GM12875 (cell line): ENCODE data around the gene SMIM26.
A peak's percentile ranks its signal among the peaks of the same experiment; 100 is the strongest.
"Not testable (repeated sequence)": the region's sequence is repeated elsewhere in the genome, so short reads cannot be mapped to it uniquely, and the experiment has no call there.

Source experiments
- H3K4me3 ChIP-seq: one replicate; pipeline ENCODE4 v1.5.1; 2011; ENCODE audit warnings: low read depth, low read length, control low read depth
- TF ChIP-seq, protein P1 (sequence below): IDR thresholded peaks from 2 replicates; pipeline ENCODE4 v1.5.1; 2011; ENCODE audit warnings: low read depth, mild to moderate bottlenecking, control low read depth, inconsistent platforms, low read length, moderate library complexity, borderline replicate concordance; ENCODE audit not compliant: insufficient read depth

Gene SMIM26, protein sequence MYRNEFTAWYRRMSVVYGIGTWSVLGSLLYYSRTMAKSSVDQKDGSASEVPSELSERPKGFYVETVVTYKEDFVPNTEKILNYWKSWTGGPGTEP

DNA sequence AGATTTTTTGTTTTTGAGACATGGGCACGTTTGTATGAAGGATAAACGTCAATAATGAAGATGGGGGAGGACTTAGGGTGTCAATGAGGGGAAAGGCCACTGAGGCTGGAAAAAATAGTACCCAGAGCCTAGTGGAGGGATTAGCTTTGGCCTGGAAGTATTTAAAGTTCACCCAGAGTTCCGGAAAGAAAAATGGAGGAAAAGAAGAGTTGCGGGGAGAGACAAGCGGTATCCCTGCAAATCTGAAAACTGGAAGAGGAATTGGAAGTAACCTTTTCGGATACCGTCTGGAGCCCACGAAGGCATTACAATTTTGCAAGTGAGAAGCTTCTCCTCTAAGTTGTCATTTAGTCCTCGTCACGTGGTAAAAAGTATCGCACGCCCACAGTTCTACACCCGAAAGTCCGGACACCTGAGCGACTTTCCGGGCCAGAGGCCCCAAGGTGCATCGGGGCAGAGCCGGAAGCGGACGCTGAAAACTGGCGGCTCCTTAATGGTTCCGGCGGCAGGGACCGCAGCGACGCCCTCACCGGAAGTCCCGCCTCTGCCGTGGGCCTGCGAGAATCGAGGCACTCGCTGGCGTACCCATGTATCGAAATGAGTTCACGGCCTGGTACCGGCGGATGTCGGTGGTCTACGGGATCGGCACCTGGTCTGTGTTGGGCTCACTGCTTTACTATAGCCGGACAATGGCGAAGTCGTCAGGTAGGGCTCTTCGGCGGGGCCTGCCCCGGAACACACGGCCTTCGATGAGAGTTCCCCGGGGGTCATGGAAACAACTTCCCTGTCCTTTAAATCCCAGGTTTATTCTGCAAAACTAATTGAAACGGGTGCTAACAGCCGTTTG, at the start of gene SMIM26:
Gene SMIM26, plus strand, starts transcription at position 541 of the 847 bp plus-strand sequence. Its CDS starts 47 bp downstream, at position 588.
- H3K4me3 ChIP-seq: peak within 1 kb of the TSS; percentile 49

DNA sequence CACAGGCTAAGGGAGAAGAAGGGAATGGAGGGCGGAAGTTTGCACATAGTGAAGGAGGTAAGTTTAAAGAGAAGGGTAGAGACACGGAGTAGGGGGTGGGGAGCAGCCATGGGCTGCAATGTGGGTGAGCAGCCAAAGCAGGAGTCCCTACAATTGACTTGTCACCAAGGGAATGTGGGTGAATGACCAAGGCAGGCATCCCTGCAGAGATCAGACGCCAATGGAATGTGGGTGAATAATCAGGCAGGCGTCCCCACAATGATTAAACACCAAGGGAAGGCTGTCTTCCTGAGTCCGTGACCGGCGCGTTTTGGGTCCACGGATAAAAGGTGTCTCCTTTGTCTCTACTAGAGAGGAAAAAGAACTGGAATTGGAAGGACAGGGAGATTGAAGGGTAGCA, 45.2 kb upstream of the SMIM26 start:
- not testable (repeated sequence) for H3K4me3 ChIP-seq

More for the DNA sequence above, at the start of gene SMIM26:
- TF ChIP-seq, protein P1, sequence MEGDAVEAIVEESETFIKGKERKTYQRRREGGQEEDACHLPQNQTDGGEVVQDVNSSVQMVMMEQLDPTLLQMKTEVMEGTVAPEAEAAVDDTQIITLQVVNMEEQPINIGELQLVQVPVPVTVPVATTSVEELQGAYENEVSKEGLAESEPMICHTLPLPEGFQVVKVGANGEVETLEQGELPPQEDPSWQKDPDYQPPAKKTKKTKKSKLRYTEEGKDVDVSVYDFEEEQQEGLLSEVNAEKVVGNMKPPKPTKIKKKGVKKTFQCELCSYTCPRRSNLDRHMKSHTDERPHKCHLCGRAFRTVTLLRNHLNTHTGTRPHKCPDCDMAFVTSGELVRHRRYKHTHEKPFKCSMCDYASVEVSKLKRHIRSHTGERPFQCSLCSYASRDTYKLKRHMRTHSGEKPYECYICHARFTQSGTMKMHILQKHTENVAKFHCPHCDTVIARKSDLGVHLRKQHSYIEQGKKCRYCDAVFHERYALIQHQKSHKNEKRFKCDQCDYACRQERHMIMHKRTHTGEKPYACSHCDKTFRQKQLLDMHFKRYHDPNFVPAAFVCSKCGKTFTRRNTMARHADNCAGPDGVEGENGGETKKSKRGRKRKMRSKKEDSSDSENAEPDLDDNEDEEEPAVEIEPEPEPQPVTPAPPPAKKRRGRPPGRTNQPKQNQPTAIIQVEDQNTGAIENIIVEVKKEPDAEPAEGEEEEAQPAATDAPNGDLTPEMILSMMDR: no peak

DNA sequence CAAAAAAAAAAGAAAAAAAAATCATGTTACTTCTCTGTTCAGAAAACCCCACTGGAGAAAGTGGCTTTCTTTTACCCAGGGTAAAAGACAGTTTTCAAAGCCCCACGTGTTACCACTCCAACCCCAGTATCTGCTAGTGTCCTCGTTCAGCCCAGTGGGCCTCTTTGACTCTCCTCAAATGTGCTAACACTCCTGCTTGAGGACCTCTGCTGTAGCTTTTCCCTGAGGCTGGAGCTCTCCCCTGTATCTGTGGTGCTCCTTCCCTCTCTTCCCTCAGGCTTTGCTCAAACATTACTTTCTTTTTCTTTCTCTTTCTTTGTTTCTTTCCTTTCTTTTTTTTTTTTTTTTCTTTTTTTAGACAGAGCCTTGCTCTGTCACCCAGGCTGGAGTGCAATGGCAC, 44.2 kb upstream of the SMIM26 start:
- TF ChIP-seq, protein P1: no peak
- H3K4me3 ChIP-seq: no peak overlapping the region

DNA sequence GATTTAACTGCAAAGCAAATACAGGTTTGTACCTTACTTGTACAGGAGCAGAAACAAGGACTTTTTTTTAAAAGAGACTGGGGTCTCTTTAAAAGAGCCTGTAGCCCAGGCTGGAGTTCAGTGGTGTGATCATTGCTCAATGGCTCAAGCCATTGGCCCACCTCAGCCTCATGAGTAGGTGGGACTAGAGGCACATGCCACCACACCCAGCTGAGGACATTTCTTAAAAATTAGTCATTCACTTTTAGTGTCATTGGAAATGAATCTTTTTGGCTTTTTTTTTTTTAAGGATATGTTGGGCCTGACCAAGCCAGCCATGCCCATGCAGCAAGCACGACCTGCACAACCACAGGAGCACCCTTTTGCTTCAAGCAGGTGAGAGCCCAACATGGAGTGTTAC, 42.6 kb upstream of the SMIM26 start:
- H3K4me3 ChIP-seq: no peak overlapping the region
- TF ChIP-seq, protein P1: no peak

DNA sequence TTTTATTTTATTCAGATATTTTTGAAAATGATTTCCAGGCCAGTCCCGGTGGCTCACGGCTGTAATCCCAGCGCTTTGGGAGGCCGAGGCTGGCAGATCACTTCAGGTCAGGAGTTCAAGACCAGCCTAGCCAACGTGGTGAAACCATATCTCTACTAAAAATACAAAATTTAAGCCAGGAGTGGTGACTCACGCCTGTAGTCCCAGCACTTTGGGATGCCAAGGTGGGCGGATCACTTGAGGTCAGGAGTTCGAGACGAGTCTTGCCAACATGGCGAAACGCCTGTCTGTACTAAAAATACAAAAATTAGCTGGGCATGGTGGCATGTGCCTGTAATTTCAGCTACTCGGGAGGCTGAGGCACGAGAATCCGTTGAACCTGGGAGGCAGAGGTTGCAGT, 40.5 kb upstream of the SMIM26 start:
- H3K4me3 ChIP-seq: not testable (repeated sequence)

DNA sequence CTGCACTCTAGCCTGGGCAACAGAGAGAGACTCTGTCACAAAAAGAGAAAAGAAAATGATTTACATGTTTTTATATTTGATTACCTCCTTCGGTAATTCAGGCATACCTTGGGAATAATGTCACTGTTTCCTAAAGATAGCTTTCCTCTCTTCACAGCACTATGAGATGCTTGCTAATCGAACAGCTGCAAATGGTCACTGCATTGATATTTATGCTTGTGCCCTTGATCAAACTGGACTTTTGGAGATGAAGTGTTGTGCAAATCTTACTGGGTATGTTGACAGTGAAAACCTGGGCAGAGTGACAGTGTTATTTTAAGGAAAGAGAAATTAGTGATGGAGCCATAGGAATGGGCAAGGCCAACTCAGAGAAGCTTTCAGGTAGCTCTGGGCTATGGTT, 39.9 kb upstream of the SMIM26 start:
- TF ChIP-seq, protein P1: no peak
- H3K4me3 ChIP-seq: no peak overlapping the region

DNA sequence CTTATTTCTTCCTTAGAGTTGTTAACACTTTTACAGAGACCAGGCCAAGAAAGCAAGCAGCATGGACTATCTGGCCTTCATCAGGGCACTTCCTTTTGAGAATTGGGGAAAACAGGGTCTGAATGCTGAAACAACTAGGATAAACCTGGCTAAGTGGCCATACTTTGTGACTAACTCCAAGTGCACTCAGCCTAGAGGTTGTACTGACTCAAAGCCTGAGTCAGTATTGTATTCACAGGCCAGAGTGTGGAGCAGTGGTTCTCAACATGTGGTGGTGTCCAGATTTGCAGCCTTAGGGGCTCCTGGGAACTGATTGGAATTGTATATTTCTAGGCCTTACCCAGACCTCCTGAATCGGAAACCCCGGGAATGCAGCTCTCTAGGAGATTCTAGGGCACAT, 39.4 kb upstream of the SMIM26 start:
- TF ChIP-seq, protein P1: no peak
- H3K4me3 ChIP-seq: no peak overlapping the region

DNA sequence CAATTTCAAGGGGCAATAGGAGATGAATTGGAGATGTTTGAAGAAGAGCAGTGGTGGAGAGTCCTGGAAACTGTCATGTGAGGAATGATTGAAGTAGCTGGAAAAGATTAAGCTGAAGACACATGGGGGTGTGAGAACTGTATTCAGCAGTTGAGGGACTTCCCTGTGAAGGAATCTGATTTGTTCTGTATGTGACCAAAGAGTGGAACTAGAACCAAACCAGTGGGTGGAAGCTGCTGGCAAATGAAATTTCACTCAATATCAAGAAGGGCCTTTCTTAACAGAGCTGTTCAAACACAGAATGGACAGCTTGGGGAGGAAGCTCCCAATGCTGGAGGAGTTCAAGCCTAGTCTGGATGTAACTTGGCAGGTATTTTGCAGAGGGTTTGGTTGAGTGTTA, 38.2 kb upstream of the SMIM26 start:
- TF ChIP-seq, protein P1: no peak
- no peak overlapping the region for H3K4me3 ChIP-seq
